Transverse colon (tissue), 4 donors: ENCODE results near the gene OXCT1. TPM values are rescaled to one million over a fixed set of nuclear protein-coding genes. Genes with fewer than 3 reads are reported as not detected.

ENCODE experiments used
- DNase-seq: peaks from one replicate; pipeline ENCODE4 v3.0.0-alpha.2; 2019
- H3K27ac ChIP-seq, 4 donors: fragments of 200-600 bp; sonication (generic); 2 replicates each; pipeline ENCODE4 v1.5.1; 2016 to 2018; ENCODE audit warnings: inconsistent platforms in 4 of 4
- H3K27me3 ChIP-seq: fragments of 200-600 bp; sonication (generic); 2 replicates; pipeline ENCODE4 v1.5.1; 2017; ENCODE audit warnings: inconsistent platforms
- H3K36me3 ChIP-seq, 4 donors: fragments of 200-600 bp; sonication (generic); 2 replicates each; pipeline ENCODE4 v1.5.1; 2017 to 2019; ENCODE audit warnings: inconsistent platforms in 4 of 4
- H3K4me1 ChIP-seq, 4 donors: fragments of 200-600 bp; sonication (generic); 2 replicates each; pipeline ENCODE4 v1.5.1; 2017 to 2020; ENCODE audit warnings: inconsistent platforms in 4 of 4
- H3K4me3 ChIP-seq, 4 donors: fragments of 200-600 bp; sonication (generic); 1 replicate in 1 of 4; 2 replicates in 3 of 4; pipeline versions ENCODE4 v1.5.1 to v1.6.1; 2017 to 2019; ENCODE audit warnings: inconsistent platforms in 4 of 4
- H3K9me3 ChIP-seq, 2 donors: fragments of 200-600 bp; sonication (generic); 2 replicates each; pipeline ENCODE4 v1.5.1; 2017 to 2019; ENCODE audit warnings: inconsistent platforms in 2 of 2
- CTCF ChIP-seq, 5 experiments: fragments of 200-600 bp in 3 of 5; fragments of 450-650 bp in 2 of 5; sonication (generic) in 3 of 5; IDR thresholded peaks; 1 replicate in 2 of 5; 2 replicates in 3 of 5; pipeline ENCODE4 v1.5.1; 2016 to 2017; ENCODE audit warnings: antibody characterized with exemption in 5 of 5, inconsistent platforms in 3 of 5, mild to moderate bottlenecking in 2 of 5, moderate library complexity in 1 of 5
- EP300 ChIP-seq: sonication (generic); formaldehyde crosslinking; IDR thresholded peaks from one replicate; pipeline ENCODE4 v1.6.1; 2017; ENCODE audit warnings: antibody characterized with exemption, low read depth
- POLR2A ChIP-seq: fragments of 450-650 bp; IDR thresholded peaks from one replicate; pipeline ENCODE4 v1.6.1; 2016; ENCODE audit warnings: antibody characterized with exemption, mild to moderate bottlenecking, moderate library complexity
- POLR2AphosphoS5 ChIP-seq, 3 donors: sonication (generic); formaldehyde crosslinking; IDR thresholded peaks; one replicate each; pipeline ENCODE4 v1.6.1; 2016; ENCODE audit warnings: antibody characterized with exemption in 3 of 3
- WGBS, 2 donors: methylation state at CpG; one replicate each; pipeline ENCODE4 v1.1.5; 2018; ENCODE audit warnings: low coverage in 1 of 2; 5-methylcytosine and 5-hydroxymethylcytosine counted together
- in situ Hi-C, 4 donors: fragments of 200-750 bp; cut with MboI; loops; one replicate each; pipeline versions ENCODE4 v1.15.0 to v1.15.1; 2017; ENCODE audit warnings: low sequenced_read_pairs in 3 of 4, low pct_ligation_motif_present in 1 of 4, low pct_unique_long_range_greater_than_20kb in 1 of 4
- intact Hi-C: fragments of 100-400 bp; cut with DNase I; formaldehyde crosslinking; loops from one replicate; pipeline ENCODE4 v1.15.1; 2023; ENCODE audit warnings: low total_unique reads
- total RNA-seq, 4 donors: library from RNA; depleted of rRNA; stranded (reverse); fragments of >200 nt; gene quantifications; one replicate each; pipeline ENCODE4 v1.1.0, GENCODE V29; 2016

The OXCT1 gene
- total RNA-seq, 4 donors from 2014 or later: 7.4 to 12.7 (median 8.4) TPM

GRCh38 chr5:41796061-41796460 is 74.2 kb downstream of the OXCT1 start:
- TF ChIP-seq EP300 (no peak), CTCF (IDR thresholded peaks at IDR 0.05) (no peak), POLR2AphosphoS5 (IDR thresholded peaks at IDR 0.05) (no peak), POLR2A (no peak)
- H3K27me3 ChIP-seq: no peaks in the 10 kb centered on the region
- no peak for DNase-seq
- peaks cover 0 to 6% (median 0%) of the 10 kb centered on the region in 4 donors for H3K36me3 ChIP-seq
- intact Hi-C loops: no loop called here
- no peak overlapping the region for H3K27ac ChIP-seq
- in situ Hi-C loops: no loop called here
- no peaks in the 10 kb centered on the region for H3K9me3 ChIP-seq
- peaks cover 0 to 10% (median 2%) of the 10 kb centered on the region in 4 donors for H3K4me1 ChIP-seq
- no peak overlapping the region for H3K4me3 ChIP-seq

GRCh38 chr5:41795125-41795524 is 75.1 kb downstream of the OXCT1 start:
- peaks cover 0 to 10% (median 2%) of the 10 kb centered on the region in 4 donors for H3K4me1 ChIP-seq
- H3K4me3 ChIP-seq: no peak overlapping the region
- H3K27ac ChIP-seq: peak overlapping the region in 1 of 4 donors; percentile 37
- no peak for TF ChIP-seq CTCF (IDR thresholded peaks at IDR 0.05)
- no peak for TF ChIP-seq EP300
- TF ChIP-seq POLR2AphosphoS5 (IDR thresholded peaks at IDR 0.05): no peak
- TF ChIP-seq POLR2A: no peak
- no peaks in the 10 kb centered on the region for H3K9me3 ChIP-seq
- DNase-seq: no peak
- in situ Hi-C loops: no loop called here
- peaks cover 0 to under 1% (median 0%) of the 10 kb centered on the region in 4 donors for H3K36me3 ChIP-seq
- 88 to 90% methylated on average over 2 to 6 of the region's 6 CpGs for WGBS, 2 donors
- intact Hi-C loops: no loop called here
- H3K27me3 ChIP-seq: no peaks in the 10 kb centered on the region

- DNase-seq: no peak
- 81 to 96% methylated on average over 4 of the region's 4 CpGs for WGBS, 2 donors
- TF ChIP-seq POLR2AphosphoS5 (IDR thresholded peaks at IDR 0.05): no peak
- no peak for TF ChIP-seq POLR2A
- TF ChIP-seq EP300: no peak
- no peak for TF ChIP-seq CTCF (IDR thresholded peaks at IDR 0.05)
These were observed 75.8 kb downstream of the OXCT1 start for GRCh38 chr5:41794471-41794870.

GRCh38 chr5:41793141-41793770 is 77.0 kb downstream of the OXCT1 start:
- peak; percentile 8 for DNase-seq
- in situ Hi-C loops: no loop called here
- no peak overlapping the region for H3K27ac ChIP-seq

More at GRCh38 chr5:41794471-41794870, 75.8 kb downstream of the OXCT1 start:
- Histone ChIP-seq H3K4me3 (no peak overlapping the region), H3K27ac (peak overlapping the region in 1 of 4 donors; percentile 37), H3K4me1 (peaks cover 0 to 10% (median 2%) of the 10 kb centered on the region in 4 donors), H3K27me3 (no peaks in the 10 kb centered on the region), H3K36me3 (no peaks in the 10 kb centered on the region), H3K9me3 (no peaks in the 10 kb centered on the region)
- intact Hi-C loops: no loop called here
- in situ Hi-C loops: no loop called here

More at GRCh38 chr5:41793141-41793770, 77.0 kb downstream of the OXCT1 start:
- H3K27me3 ChIP-seq: no peaks in the 10 kb centered on the region
- peaks cover 0 to 16% (median 4%) of the 10 kb centered on the region in 4 donors for H3K4me1 ChIP-seq
- no peak overlapping the region for H3K4me3 ChIP-seq
- no peak for TF ChIP-seq EP300
- TF ChIP-seq POLR2AphosphoS5 (IDR thresholded peaks at IDR 0.05): no peak
- TF ChIP-seq POLR2A: no peak
- TF ChIP-seq CTCF (IDR thresholded peaks at IDR 0.05): no peak
- no peaks in the 10 kb centered on the region for H3K9me3 ChIP-seq
- intact Hi-C loops: no loop called here
- H3K36me3 ChIP-seq: no peaks in the 10 kb centered on the region
- 42 to 50% methylated on average over 3 of the region's 3 CpGs for WGBS, 2 donors
